KMS-11 (cell line): ENCODE data around the gene TSPAN7.

ENCODE experiments used
- H2AFZ ChIP-seq: fragments of 200-600 bp; sonication (generic); 2 replicates; pipeline ENCODE4 v1.6.1; 2016; ENCODE audit warnings: antibody characterized with exemption, mixed run types, low read depth
- H3K27ac ChIP-seq: fragments of 200-600 bp; sonication (generic); 2 replicates; pipeline ENCODE4 v1.6.1; 2016; ENCODE audit warnings: mild to moderate bottlenecking, mixed run types
- H3K27me3 ChIP-seq: fragments of 200-600 bp; sonication (generic); 2 replicates; pipeline ENCODE4 v1.6.1; 2017; ENCODE audit warnings: mild to moderate bottlenecking, low read depth, mixed run types, moderate library complexity; ENCODE audit not compliant: insufficient read depth
- H3K36me3 ChIP-seq: fragments of 200-600 bp; sonication (generic); 2 replicates; pipeline ENCODE4 v1.6.1; 2017; ENCODE audit warnings: mild to moderate bottlenecking, mixed run types; ENCODE audit not compliant: insufficient read depth
- H3K4me1 ChIP-seq: fragments of 200-600 bp; sonication (generic); 2 replicates; pipeline ENCODE4 v1.6.1; 2016; ENCODE audit warnings: mild to moderate bottlenecking, low read depth, mixed run types; ENCODE audit not compliant: poor library complexity, severe bottlenecking
- H3K4me2 ChIP-seq: fragments of 200-600 bp; sonication (generic); 2 replicates; pipeline ENCODE4 v1.7.0; 2016; ENCODE audit warnings: mild to moderate bottlenecking, mixed run types
- H3K4me3 ChIP-seq: fragments of 200-600 bp; sonication (generic); IDR thresholded peaks from 2 replicates; pipeline ENCODE4 v1.6.1; 2017; ENCODE audit warnings: low read depth, low read length, mixed read lengths; ENCODE audit not compliant: insufficient read depth
- H3K79me2 ChIP-seq: fragments of 200-600 bp; sonication (generic); 2 replicates; pipeline ENCODE4 v1.6.1; 2016; ENCODE audit warnings: low read depth, mixed run types; ENCODE audit not compliant: insufficient read depth
- H3K9ac ChIP-seq: fragments of 200-600 bp; sonication (generic); 2 replicates; pipeline ENCODE4 v1.6.1; 2016; ENCODE audit warnings: mild to moderate bottlenecking, mixed run types
- H4K20me1 ChIP-seq: fragments of 200-600 bp; sonication (generic); 2 replicates; pipeline ENCODE4 v1.6.1; 2016; ENCODE audit warnings: mild to moderate bottlenecking, mixed run types; ENCODE audit not compliant: insufficient read depth
- TF ChIP-seq, protein P1 (sequence below): fragments of 200-600 bp; sonication (generic); conservative IDR thresholded peaks from 2 replicates; pipeline ENCODE4 v1.6.1; 2017; ENCODE audit warnings: low read depth, mild to moderate bottlenecking, antibody characterized with exemption, low read length, moderate library complexity, mixed read lengths

TSPAN7 gene

DNA sequence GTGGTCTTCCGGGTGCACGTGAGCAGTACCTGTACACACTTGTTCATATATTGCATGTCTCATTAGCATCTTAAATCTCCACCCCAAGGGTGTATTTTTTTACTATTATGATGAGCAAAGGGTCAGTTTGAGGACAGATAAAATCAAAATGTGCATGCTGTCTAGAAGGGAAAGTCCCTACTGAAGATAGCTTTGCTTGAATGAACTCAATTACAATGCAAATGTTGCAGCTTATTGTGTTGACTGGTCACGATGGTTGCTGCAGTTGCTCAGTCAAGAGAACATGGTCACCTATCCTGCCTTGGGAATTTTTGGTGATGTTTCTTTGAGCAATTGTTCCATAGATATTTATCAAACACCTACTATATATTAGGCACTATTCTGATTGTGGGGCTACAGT lies 136.1 kb downstream of the TSPAN7 start:
- H3K4me3 ChIP-seq: no peak overlapping the region

DNA sequence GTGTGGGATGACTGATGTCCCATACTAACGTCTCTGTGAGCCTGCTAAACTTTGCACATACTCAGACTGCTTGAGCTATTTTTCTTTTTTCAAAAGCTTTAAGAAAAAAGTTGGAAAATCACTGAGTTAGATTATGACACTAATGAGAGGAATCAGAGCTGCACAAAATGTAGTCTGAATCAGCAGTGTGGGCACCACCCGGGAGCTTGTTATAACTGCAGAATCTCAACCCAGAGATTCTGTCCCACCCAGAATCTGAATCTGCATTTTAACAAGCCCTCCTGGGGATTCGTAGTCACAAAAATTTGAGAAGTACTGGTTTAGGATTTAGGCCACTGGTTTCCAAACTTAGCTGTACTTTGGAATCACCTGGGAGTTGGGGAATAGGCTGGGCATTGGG lies 137.8 kb downstream of the TSPAN7 start:
- H3K4me3 ChIP-seq: no peak overlapping the region
- H3K4me2 ChIP-seq: no peak overlapping the region
- H3K27ac ChIP-seq: no peak overlapping the region
- no peaks in the 10 kb centered on the region for H3K36me3 ChIP-seq
- no peak overlapping the region for H2AFZ ChIP-seq
- H4K20me1 ChIP-seq: no peaks in the 10 kb centered on the region
- no peaks in the 10 kb centered on the region for H3K4me1 ChIP-seq
- TF ChIP-seq, protein P1, sequence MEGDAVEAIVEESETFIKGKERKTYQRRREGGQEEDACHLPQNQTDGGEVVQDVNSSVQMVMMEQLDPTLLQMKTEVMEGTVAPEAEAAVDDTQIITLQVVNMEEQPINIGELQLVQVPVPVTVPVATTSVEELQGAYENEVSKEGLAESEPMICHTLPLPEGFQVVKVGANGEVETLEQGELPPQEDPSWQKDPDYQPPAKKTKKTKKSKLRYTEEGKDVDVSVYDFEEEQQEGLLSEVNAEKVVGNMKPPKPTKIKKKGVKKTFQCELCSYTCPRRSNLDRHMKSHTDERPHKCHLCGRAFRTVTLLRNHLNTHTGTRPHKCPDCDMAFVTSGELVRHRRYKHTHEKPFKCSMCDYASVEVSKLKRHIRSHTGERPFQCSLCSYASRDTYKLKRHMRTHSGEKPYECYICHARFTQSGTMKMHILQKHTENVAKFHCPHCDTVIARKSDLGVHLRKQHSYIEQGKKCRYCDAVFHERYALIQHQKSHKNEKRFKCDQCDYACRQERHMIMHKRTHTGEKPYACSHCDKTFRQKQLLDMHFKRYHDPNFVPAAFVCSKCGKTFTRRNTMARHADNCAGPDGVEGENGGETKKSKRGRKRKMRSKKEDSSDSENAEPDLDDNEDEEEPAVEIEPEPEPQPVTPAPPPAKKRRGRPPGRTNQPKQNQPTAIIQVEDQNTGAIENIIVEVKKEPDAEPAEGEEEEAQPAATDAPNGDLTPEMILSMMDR: no peak
- no peaks in the 10 kb centered on the region for H3K79me2 ChIP-seq
- H3K9ac ChIP-seq: no peak overlapping the region
- no peaks in the 10 kb centered on the region for H3K27me3 ChIP-seq

More for the DNA sequence above, 136.1 kb downstream of the TSPAN7 start:
- Histone ChIP-seq H2AFZ (no peak overlapping the region), H3K4me1 (no peaks in the 10 kb centered on the region), H3K79me2 (no peaks in the 10 kb centered on the region), H3K27me3 (no peaks in the 10 kb centered on the region), H3K9ac (no peak overlapping the region), H3K4me2 (no peak overlapping the region), H3K36me3 (no peaks in the 10 kb centered on the region), H4K20me1 (no peaks in the 10 kb centered on the region), H3K27ac (no peak overlapping the region)
- TF ChIP-seq, protein P1: no peak

DNA sequence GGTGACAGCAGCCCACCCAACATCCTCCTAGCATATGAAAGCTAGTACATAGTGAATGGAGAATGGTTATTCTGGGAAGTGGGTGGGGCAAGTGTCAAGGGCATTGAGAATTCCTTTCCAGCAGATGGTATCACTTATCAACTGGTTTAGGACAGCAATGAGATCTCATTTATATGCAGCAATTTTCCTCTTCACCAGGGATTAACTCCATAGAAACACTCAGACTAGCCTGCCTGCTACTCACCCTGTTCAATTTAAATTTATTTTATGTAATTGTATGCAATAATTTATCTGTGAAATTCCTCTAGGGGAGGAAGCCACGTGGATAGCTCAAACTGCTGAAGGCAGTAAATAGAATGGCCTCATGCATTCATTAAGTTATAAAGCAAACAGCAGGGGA lies 138.4 kb downstream of the TSPAN7 start:
- no peak overlapping the region for H2AFZ ChIP-seq
- H3K36me3 ChIP-seq: no peaks in the 10 kb centered on the region
- no peak overlapping the region for H3K9ac ChIP-seq
- no peaks in the 10 kb centered on the region for H3K4me1 ChIP-seq
- H3K27ac ChIP-seq: no peak overlapping the region
- no peaks in the 10 kb centered on the region for H3K79me2 ChIP-seq
- TF ChIP-seq, protein P1: no peak
- H3K4me3 ChIP-seq: no peak overlapping the region
- H4K20me1 ChIP-seq: no peaks in the 10 kb centered on the region
- H3K4me2 ChIP-seq: no peak overlapping the region
- H3K27me3 ChIP-seq: no peaks in the 10 kb centered on the region

DNA sequence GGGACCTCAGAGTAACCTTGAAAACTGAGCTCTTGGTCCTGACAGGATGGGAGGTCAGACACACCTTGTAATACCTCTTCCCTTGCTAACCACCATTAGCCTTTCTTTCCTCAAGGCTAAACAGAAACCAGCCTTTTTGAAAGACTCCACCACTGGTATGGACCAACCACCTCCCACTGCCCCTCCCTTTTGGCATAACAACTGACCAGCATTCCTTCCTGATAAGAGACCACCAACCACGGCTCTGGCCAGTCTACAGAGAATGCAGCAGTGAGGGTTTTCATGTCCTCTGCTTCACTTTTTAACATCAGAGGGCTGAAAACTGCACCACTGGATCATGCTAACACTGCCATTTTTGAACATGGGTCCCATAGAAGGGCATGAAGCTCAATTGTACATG lies 139.7 kb downstream of the TSPAN7 start:
- Histone ChIP-seq H2AFZ (no peak overlapping the region), H3K27me3 (no peaks in the 10 kb centered on the region), H3K4me2 (no peak overlapping the region), H3K79me2 (no peaks in the 10 kb centered on the region), H3K27ac (no peak overlapping the region), H3K4me1 (no peaks in the 10 kb centered on the region), H3K4me3 (no peak overlapping the region), H3K36me3 (no peaks in the 10 kb centered on the region), H3K9ac (no peak overlapping the region), H4K20me1 (no peaks in the 10 kb centered on the region)
- TF ChIP-seq, protein P1: no peak
